Endothelial cell of umbilical vein (primary cell): ENCODE results near the gene CERKL. TPM values are rescaled to one million over a fixed set of nuclear protein-coding genes. Genes with fewer than 3 reads are reported as not detected.

ENCODE experiments used
- BruUV-seq: library from RNA; stranded (reverse); fragments of 400-500 nt; replicated peaks from 2 replicates; lab custom pipeline; 2021; lab: Mats Ljungman, UMichigan
- CTCF ChIA-PET: fragments of 300-600, 350-600 bp; sonication (Branson Sonifier 250); formaldehyde crosslinking; loops from one replicate; lab custom pipeline; 2021; ENCODE audit warnings: antibody characterized with exemption, inconsistent platforms; lab: Charles Lee
- POLR2A ChIA-PET: fragments of 300-600, 350-600 bp; sonication (Branson Sonifier 250); formaldehyde crosslinking; loops from one replicate; lab custom pipeline; 2021; ENCODE audit warnings: antibody characterized with exemption, inconsistent platforms; lab: Charles Lee
- DNase-seq: peaks from one replicate; pipeline ENCODE4 v3.0.0-alpha.2; 2011; ENCODE audit warnings: low read depth, low spot score
- FAIRE-seq: peaks from 2 replicates; lab custom pipeline; 2011; peaks lifted over from hg19 to GRCh38; lab: Jason Lieb, UNC
- H2AFZ ChIP-seq: 2 replicates; pipeline ENCODE4 v1.6.0; 2012; ENCODE audit warnings: low read depth, low read length, control low read depth, inconsistent platforms
- H3K27ac ChIP-seq: 2 replicates; pipeline ENCODE4 v1.5.1; 2011; ENCODE audit warnings: low read depth, mild to moderate bottlenecking, control low read depth, low read length, moderate library complexity; ENCODE audit not compliant: insufficient read depth
- H3K27me3 ChIP-seq, 2 experiments: 2 replicates each; pipeline versions ENCODE4 v1.6.0 to v1.6.1; 2011; ENCODE audit warnings: low read length in 2 of 2, mixed read lengths in 1 of 2; ENCODE audit not compliant: control insufficient read depth in 2 of 2, insufficient read depth in 2 of 2
- H3K36me3 ChIP-seq, 2 experiments: 2 replicates in 1 of 2; 3 replicates in 1 of 2; pipeline ENCODE4 v1.5.1; 2011; ENCODE audit warnings: low read length in 2 of 2, mild to moderate bottlenecking in 1 of 2, moderate library complexity in 1 of 2; ENCODE audit not compliant: control insufficient read depth in 2 of 2, insufficient read depth in 2 of 2; ENCODE audit errors: extremely low read depth in 1 of 2
- H3K4me1 ChIP-seq: 3 replicates; pipeline ENCODE4 v1.5.1; 2011; ENCODE audit warnings: mild to moderate bottlenecking, low read length; ENCODE audit not compliant: control insufficient read depth, insufficient read depth; ENCODE audit errors: extremely low read depth
- H3K4me2 ChIP-seq: 2 replicates; pipeline ENCODE4 v1.6.1; 2011; ENCODE audit warnings: low read length, control low read depth, mixed read lengths; ENCODE audit not compliant: insufficient read depth
- H3K4me3 ChIP-seq, 3 experiments: fragments of 200-600 bp in 1 of 3; sonication (generic), shearing (Covaris generic) in 1 of 3; replicated peaks in 1 of 3; 2 replicates each; pipeline ENCODE4 v1.5.1; 2011 to 2016; ENCODE audit warnings: control low read depth in 3 of 3, low read length in 3 of 3, mild to moderate bottlenecking in 2 of 3, inconsistent platforms in 1 of 3, low read depth in 1 of 3, moderate library complexity in 1 of 3; ENCODE audit not compliant: insufficient read depth in 1 of 3
- H3K79me2 ChIP-seq: 2 replicates; pipeline ENCODE4 v1.6.0; 2012; ENCODE audit warnings: low read length, inconsistent platforms; ENCODE audit not compliant: control insufficient read depth, insufficient read depth
- H3K9ac ChIP-seq: replicated peaks from 2 replicates; pipeline ENCODE3; 2011; ENCODE audit warnings: low read length, control low read depth; ENCODE audit not compliant: insufficient read depth; ENCODE audit errors: extremely low read depth
- H3K9me1 ChIP-seq: replicated peaks from 3 replicates; pipeline ENCODE4 v1.6.0; 2011; ENCODE audit warnings: mild to moderate bottlenecking, low read length; ENCODE audit not compliant: control insufficient read depth, insufficient read depth; ENCODE audit errors: extremely low read depth
- H3K9me3 ChIP-seq: replicated peaks from 2 replicates; pipeline ENCODE4 v1.5.1; 2012; ENCODE audit warnings: low read length, inconsistent platforms; ENCODE audit not compliant: control insufficient read depth, insufficient read depth
- H4K20me1 ChIP-seq: replicated peaks from 2 replicates; pipeline ENCODE3; 2011; ENCODE audit warnings: mild to moderate bottlenecking, low read length; ENCODE audit not compliant: control insufficient read depth, insufficient read depth; ENCODE audit errors: extremely low read depth
- EZH2 ChIP-seq: IDR thresholded peaks from 2 replicates; pipeline ENCODE4 v1.6.1; 2012; ENCODE audit warnings: borderline replicate concordance, low read depth, mild to moderate bottlenecking, moderate library complexity, low read length, inconsistent platforms; ENCODE audit not compliant: severe bottlenecking
- FOS ChIP-seq: IDR thresholded peaks from 2 replicates; pipeline ENCODE4 v1.6.1; 2011; ENCODE audit warnings: mild to moderate bottlenecking, low read length, moderate library complexity, borderline replicate concordance; ENCODE audit not compliant: insufficient read depth
- GATA2 ChIP-seq: IDR thresholded peaks from 2 replicates; pipeline ENCODE4 v1.7.0; 2011; ENCODE audit warnings: low read depth, mild to moderate bottlenecking, moderate library complexity, mixed read lengths, low read length; ENCODE audit not compliant: insufficient read length, insufficient read depth
- JUN ChIP-seq: IDR thresholded peaks from 2 replicates; pipeline ENCODE4 v1.6.1; 2011; ENCODE audit warnings: borderline replicate concordance, low read depth; ENCODE audit not compliant: insufficient read length, insufficient read depth
- MYC ChIP-seq: IDR thresholded peaks from one replicate; pipeline ENCODE4 v1.6.1; 2011; ENCODE audit warnings: mild to moderate bottlenecking, low read depth, low read length
- POLR2A ChIP-seq: IDR thresholded peaks from 2 replicates; pipeline ENCODE4 v1.6.1; 2012; ENCODE audit warnings: low read depth, mild to moderate bottlenecking, control low read depth, low read length
- POLR2AphosphoS5 ChIP-seq: IDR thresholded peaks from 2 replicates; pipeline ENCODE4 v1.6.1; 2012; ENCODE audit warnings: low read depth, mild to moderate bottlenecking, control low read depth, low read length, moderate library complexity; ENCODE audit not compliant: insufficient read depth
- dilution Hi-C: fragments of 300-500 bp; cut with MboI; formaldehyde crosslinking; loops from one replicate; pipeline ENCODE4 v1.15.0; 2019; ENCODE audit warnings: low sequenced_read_pairs; ENCODE audit not compliant: extremely low pct_ligation_motif_present
- intact Hi-C: fragments of 100-400 bp; cut with micrococcal nuclease; formaldehyde crosslinking; loops from one replicate; pipeline ENCODE4 v1.10.0; 2022
- polyA plus RNA-seq, 4 experiments: library from polyadenylated mRNA; depleted of rRNA in 3 of 4; stranded (reverse) in 3 of 4; unstranded in 1 of 4; fragments of >200 nt; gene quantifications; 2 replicates each; pipeline versions ENCODE4 v1.2.1 to v1.2.3, GENCODE V29; 2011 to 2012; ENCODE audit warnings: missing spikeins in 1 of 4
- total RNA-seq: library from RNA; stranded (reverse); gene quantifications from 2 replicates; pipeline ENCODE4 v1.2.3, GENCODE V29; 2021
- TF ChIP-seq, protein P1 (sequence below): IDR thresholded peaks from 2 replicates; pipeline ENCODE4 v1.6.1; 2011; ENCODE audit not compliant: insufficient read depth, insufficient read length
- TF ChIP-seq, protein P2 (sequence below), 2 donors: IDR thresholded peaks; 1 replicate in 1 of 2; 2 replicates in 1 of 2; pipeline ENCODE4 v1.5.1; 2011; ENCODE audit warnings: low read length in 2 of 2, mild to moderate bottlenecking in 2 of 2, moderate library complexity in 2 of 2, control low read depth in 1 of 2, inconsistent platforms in 1 of 2, low read depth in 1 of 2; ENCODE audit not compliant: insufficient read depth in 1 of 2; ENCODE audit errors: extremely low read depth in 1 of 2

Gene CERKL
- total and polyA plus RNA-seq, 2 donors (not counting 3 experiments of a cell fraction or from before 2014, with no cell fraction given) = not detected

- DNase-seq (no peak), FAIRE-seq (no peak)
- Histone ChIP-seq H3K9ac (no peak overlapping the region), H3K36me3 (no peaks in the 10 kb centered on the region), H3K79me2 (no peaks in the 10 kb centered on the region), H3K27ac (no peak overlapping the region), H3K4me2 (no peak overlapping the region), H3K4me3 (no peak overlapping the region), H3K4me1 (no peaks in the 10 kb centered on the region), H4K20me1 (no peaks in the 10 kb centered on the region), H2AFZ (no peak overlapping the region), H3K9me1 (no peaks in the 10 kb centered on the region), H3K9me3 (no peaks in the 10 kb centered on the region), H3K27me3 (no peaks in the 10 kb centered on the region)
- dilution Hi-C loops = no loop called here
- intact Hi-C loops = no loop called here
- no TSS peak for BruUV-seq
- POLR2A ChIA-PET = no interaction called here
- CTCF ChIA-PET = no interaction called here
- TF ChIP-seq POLR2A = no peak
- TF ChIP-seq, protein P1, sequence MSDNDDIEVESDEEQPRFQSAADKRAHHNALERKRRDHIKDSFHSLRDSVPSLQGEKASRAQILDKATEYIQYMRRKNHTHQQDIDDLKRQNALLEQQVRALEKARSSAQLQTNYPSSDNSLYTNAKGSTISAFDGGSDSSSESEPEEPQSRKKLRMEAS = no peak
- no peak for TF ChIP-seq GATA2
- no peak for TF ChIP-seq FOS
- TF ChIP-seq, protein P2, sequence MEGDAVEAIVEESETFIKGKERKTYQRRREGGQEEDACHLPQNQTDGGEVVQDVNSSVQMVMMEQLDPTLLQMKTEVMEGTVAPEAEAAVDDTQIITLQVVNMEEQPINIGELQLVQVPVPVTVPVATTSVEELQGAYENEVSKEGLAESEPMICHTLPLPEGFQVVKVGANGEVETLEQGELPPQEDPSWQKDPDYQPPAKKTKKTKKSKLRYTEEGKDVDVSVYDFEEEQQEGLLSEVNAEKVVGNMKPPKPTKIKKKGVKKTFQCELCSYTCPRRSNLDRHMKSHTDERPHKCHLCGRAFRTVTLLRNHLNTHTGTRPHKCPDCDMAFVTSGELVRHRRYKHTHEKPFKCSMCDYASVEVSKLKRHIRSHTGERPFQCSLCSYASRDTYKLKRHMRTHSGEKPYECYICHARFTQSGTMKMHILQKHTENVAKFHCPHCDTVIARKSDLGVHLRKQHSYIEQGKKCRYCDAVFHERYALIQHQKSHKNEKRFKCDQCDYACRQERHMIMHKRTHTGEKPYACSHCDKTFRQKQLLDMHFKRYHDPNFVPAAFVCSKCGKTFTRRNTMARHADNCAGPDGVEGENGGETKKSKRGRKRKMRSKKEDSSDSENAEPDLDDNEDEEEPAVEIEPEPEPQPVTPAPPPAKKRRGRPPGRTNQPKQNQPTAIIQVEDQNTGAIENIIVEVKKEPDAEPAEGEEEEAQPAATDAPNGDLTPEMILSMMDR (IDR thresholded peaks at IDR 0.05; ENCODE audit: extremely low read depth in 1 of 2, insufficient read depth in 1 of 2, low read depth in 1 of 2, low read length in 2 of 2) = no peak
- no peak for TF ChIP-seq POLR2AphosphoS5
- no peak for TF ChIP-seq JUN
- no peak for TF ChIP-seq MYC
- no peak for TF ChIP-seq EZH2
Observed at GRCh38 chr2:181605889-181606837, 50.7 kb downstream of the CERKL start.
